NCI-H2227 (cell line): ENCODE data around the gene MAGEA11.
"Not testable (repeated sequence)": the region's sequence is repeated elsewhere in the genome, so short reads cannot be mapped to it uniquely, and the experiment has no call there.

Source experiments
- DNase-seq: peaks from one replicate; lab custom pipeline; 2025; ENCODE audit not compliant: unreplicated experiment; lab: John Stamatoyannopoulos, UW

The MAGEA11 gene

GRCh38 chrX:149711545-149712236, at the start of gene MAGEA11:
Gene MAGEA11, plus strand, starts transcription at chrX:149712060. Its CDS starts 1,100 bp downstream, at chrX:149713160.
- peak; percentile 42 for DNase-seq

DNA sequence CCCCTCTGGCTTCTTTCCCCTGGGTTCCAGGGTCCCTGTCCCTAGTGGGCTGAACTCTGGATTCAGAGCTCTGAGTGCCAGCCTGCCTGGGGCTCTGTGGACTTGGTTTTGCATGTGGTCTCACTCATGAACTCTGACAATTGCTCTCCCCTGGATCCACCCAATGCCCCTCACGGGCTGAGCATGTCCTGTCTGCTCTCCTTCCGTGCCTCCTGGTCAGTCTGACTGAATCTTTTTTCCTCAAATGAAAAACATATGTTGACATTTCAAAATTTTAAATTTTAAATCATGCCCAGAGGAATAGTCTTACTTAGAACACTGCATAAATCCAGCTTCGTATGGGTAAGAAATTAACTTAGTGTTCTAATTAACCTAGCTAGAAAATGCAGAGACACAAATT, 36.8 kb upstream of the MAGEA11 start:
- DNase-seq = not testable (repeated sequence)

GRCh38 chrX:149675554-149675953, 36.3 kb upstream of the MAGEA11 start:
- not testable (repeated sequence) for DNase-seq

DNA sequence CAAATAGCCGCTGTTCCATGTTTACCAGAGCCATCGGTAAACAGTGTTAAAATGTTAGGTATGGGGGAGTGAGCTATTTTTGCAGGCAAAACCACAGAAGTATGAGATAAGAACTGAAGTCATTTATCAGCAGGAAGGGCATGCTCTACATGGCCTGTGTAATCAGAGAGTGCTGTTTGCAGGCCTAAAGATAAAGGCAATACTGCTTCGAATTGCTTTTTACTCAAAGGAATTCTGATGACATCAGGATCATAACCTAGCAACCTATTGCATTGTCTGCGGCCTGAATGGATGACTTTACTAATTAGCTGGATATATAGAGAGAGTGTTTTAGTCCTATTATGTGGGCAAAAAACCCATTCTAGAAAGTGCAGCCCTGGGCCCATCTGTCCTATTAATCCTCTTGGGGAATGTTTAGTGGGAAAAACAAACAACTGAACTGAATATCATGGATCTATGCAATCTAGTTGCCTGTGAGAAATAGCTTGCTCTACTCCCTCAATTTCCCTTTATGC, 32.6 kb upstream of the MAGEA11 start:
- DNase-seq = not testable (repeated sequence)

GRCh38 chrX:149681182-149681581, 30.7 kb upstream of the MAGEA11 start:
- DNase-seq = no peak

DNA sequence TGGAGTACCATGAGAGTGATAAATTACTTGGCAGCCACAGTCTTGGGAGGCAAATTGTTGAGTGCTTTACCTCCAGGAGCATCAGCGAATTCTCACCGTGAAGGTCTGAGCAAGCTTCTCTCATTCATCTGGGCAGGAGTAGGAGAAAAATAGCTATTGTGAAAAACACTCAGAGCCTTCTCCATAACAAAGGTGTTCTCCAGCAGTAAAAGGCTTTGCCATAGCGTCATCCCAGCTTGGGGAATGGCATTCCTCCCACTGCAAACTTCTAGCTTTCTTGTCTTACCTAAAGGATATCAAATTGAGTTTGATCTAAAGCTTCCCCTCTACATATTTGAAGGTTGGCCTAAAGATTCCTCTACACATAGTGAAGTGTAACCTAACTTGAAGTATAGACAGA, 29.8 kb upstream of the MAGEA11 start:
- no peak for DNase-seq

DNA sequence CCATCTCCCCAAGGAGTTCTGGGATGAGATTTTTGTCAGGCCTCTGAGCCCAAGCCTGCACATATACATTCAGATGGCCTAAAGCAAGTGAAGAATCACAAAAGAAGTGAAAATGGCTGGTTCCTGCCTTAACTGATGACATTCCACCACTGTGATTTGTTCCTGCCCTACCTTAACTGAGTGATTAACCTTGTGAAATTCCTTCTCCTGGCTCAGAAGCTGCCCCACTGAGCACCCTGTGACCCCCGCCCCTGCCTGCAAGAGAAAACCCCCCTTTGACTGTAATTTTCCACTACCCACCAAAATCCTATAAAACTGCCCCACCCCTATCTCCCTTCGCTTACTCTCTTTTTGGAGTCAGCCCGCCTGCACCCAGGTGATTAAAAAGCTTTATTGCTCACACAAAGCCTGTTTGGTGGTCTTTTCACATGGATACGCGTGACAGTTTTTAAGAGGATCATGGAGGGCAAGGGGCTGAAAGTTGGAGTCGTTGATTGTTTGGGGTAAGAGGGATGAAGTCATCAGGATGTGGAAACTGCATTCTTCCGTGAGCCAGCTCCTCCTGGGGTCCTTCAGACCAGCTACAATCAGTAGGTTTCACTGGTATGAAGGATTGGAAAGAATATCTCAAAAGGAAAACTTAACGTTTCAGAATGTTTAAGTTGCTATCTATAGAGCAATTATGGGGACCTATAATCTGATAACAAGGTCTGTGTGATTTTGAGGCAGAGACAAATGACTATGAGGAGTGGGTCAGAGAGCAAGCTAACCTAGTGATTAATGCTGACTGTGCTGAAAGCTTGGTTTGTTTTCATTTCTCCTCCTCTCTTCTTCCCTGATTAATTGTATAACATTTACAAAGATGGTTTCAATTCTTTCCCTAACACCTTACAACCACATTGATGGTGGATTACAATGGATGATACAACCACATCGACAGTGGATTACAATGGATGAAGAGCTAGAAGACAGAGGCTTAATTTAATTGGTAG, 28.6 kb upstream of the MAGEA11 start:
- no peak for DNase-seq

DNA sequence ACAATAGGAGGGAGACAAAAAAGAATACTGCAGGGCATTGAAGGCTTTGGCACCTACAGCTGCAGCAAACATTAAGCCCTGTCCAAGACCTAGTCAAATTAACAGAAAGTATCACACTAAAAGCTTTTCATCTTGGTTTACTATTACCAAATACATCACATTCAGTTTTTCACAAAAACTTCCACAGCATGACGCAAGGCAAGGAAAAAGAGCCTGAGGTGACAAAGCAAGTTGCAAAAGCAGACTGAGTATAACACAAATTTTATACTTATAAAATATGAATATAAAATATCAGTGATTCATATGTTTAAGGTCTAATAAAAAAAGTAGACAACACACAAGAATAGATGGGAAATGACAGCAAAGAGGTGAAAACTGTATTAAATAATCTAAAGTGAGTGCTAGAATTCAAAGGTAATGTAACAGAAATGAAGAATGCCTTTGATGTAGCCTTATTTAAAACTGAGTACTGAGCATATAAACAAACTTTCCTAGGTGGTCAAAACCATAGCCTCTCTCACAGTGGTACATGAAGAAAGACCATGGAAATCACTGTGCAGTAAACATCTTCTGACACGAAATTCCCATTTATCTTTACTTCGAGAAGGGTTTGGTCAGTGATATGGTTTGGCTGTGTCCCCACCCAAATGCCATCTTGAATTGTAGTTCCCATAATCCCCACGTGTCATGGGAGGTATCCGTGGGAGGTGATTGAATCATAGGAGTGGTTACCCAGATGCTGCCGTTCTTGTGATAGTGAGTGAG, 27.7 kb upstream of the MAGEA11 start:
- DNase-seq = no peak

GRCh38 chrX:149687991-149688390, 23.9 kb upstream of the MAGEA11 start:
- DNase-seq = no peak

GRCh38 chrX:149688552-149688951, 23.3 kb upstream of the MAGEA11 start:
- no peak for DNase-seq

- DNase-seq = no peak
Measured at GRCh38 chrX:149691794-149692193, 20.1 kb upstream of the MAGEA11 start.

- not testable (repeated sequence) for DNase-seq
Measured at GRCh38 chrX:149692686-149693272, 19.1 kb upstream of the MAGEA11 start.

DNA sequence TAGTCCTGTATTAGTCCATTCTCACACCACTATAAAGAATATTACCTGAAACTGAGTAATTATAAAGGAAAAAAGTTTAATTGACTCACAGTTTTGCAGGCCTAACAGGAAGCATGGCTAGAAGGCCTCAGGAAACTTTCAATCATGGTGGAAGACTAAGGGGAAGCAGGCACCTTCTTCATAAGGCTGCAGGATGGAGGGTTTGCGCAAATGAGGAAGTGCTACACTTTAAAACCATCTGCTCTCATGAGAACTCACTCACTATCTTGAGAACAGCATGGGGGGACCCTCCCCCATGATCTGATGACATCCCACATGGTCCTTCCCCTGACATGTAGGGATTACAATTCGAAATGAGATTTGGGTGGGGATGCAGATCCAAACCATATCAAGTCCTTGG, 12.1 kb upstream of the MAGEA11 start:
- DNase-seq = no peak

GRCh38 chrX:149704664-149705063, 7.2 kb upstream of the MAGEA11 start:
- DNase-seq = no peak

GRCh38 chrX:149707147-149707901, 4.5 kb upstream of the MAGEA11 start:
- no peak for DNase-seq

GRCh38 chrX:149712831-149713230, 971 bp downstream of the MAGEA11 start:
- DNase-seq = no peak

DNA sequence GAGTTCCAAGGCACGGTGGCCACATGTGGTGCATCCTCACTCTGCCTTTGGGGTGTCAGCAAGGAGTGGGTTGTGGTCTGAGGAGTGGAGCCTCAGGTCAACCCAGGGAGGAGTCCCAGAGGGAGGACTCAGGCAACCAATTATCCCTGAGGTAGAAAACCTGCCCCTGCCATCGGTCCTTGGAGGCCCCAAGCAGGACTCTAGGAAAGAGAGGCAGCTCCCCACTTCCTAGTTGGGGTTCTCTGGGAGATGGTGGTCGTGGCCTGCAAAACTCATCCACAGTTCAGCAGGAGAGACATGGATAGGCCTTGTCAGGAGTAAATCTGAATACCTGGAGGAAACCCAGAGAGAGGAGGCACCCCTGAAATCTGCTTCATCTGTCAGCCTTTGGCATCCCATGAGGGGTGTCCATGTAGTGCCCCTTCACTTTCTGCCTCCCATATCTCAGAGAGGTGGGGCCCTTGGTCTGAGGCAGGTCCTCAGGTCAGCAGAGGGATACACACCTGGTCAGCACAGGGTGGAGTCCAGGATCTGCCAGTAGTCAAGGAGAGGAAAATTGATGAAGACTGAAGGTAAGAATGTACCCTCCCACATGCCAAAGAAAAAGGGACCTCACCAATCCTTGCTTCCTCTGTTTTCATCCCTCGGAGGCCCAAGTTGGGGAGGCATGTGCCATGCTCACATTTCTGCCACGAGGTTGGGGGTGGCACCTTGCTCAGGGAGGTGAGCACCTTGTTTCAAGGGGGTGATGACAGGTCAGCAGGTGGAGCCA, 1.6 kb downstream of the MAGEA11 start:
- no peak for DNase-seq

DNA sequence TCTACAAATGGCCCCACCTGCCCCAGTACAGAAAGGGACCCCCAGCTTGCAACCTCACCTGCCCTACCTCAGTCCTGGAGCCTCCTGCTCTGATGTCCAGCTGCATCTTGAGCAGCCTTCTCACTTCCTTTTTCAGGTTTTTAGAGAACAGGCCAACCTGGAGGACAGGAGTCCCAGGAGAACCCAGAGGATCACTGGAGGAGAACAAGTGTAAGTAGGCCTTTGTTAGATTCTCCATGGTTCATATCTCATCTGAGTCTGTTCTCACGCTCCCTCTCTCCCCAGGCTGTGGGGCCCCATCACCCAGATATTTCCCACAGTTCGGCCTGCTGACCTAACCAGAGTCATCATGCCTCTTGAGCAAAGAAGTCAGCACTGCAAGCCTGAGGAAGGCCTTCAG, 3.6 kb downstream of the MAGEA11 start:
- no peak for DNase-seq

GRCh38 chrX:149716632-149717031, 4.8 kb downstream of the MAGEA11 start:
- no peak for DNase-seq
